Measurements from ENCODE around the gene AIF1.

- TF ChIP-seq CTCF (IDR thresholded peaks at IDR 0.05) = peak in 1 of 6 experiments; percentile 2
- peak; percentile 44 to 56 for TF ChIP-seq POLR2A (IDR thresholded peaks at IDR 0.05)
These were observed 5.7 kb downstream of the AIF1 start, which contains the start of gene PRRC2A for GRCh38 chr6:31620586-31621319.
